ENCODE measurements around the gene EEF1A2.

- TF ChIP-seq CTCF (IDR thresholded peaks at IDR 0.05) (no peak), EZH2 (IDR thresholded peaks at IDR 0.05) (no peak)
Observed at GRCh38 chr20:63449025-63449424, 49.9 kb downstream of the EEF1A2 start.
